Esophagus squamous epithelium (tissue), 5 donors: ENCODE data around the gene VEZF1. TPM values are rescaled to one million over a fixed set of nuclear protein-coding genes. Genes with fewer than 3 reads are reported as not detected.

Source experiments
- DNase-seq: peaks from one replicate; lab custom pipeline; 2025; lab: John Stamatoyannopoulos, UW
- H3K27ac ChIP-seq, 4 donors: fragments of 200-600 bp; sonication (generic); one replicate each; pipeline ENCODE4 v1.5.1; 2016 to 2019; ENCODE audit warnings: mild to moderate bottlenecking in 1 of 4
- H3K27me3 ChIP-seq, 4 donors: fragments of 200-600 bp; sonication (generic); 1 replicate in 3 of 4; 2 replicates in 1 of 4; pipeline versions ENCODE4 v1.5.1 to v1.6.0; 2017 to 2021; ENCODE audit warnings: antibody characterized with exemption in 1 of 4
- H3K36me3 ChIP-seq, 3 donors: fragments of 200-600 bp; sonication (generic); one replicate each; pipeline ENCODE4 v1.5.1; 2016 to 2019
- H3K4me1 ChIP-seq, 3 donors: fragments of 200-600 bp; sonication (generic); one replicate each; pipeline ENCODE4 v1.5.1; 2017 to 2019
- H3K4me3 ChIP-seq, 4 donors: fragments of 200-600 bp; sonication (generic); 1 replicate in 3 of 4; 2 replicates in 1 of 4; pipeline ENCODE4 v1.5.1; 2016 to 2019; ENCODE audit warnings: mild to moderate bottlenecking in 2 of 4, moderate library complexity in 1 of 4
- H3K9me3 ChIP-seq, 3 donors: fragments of 200-600 bp; sonication (generic); one replicate each; pipeline ENCODE4 v1.5.1; 2016 to 2019
- CTCF ChIP-seq, 6 experiments: fragments of 450-650 bp in 4 of 6; fragments of 200-600 bp in 2 of 6; sonication (generic) in 2 of 6; IDR thresholded peaks; one replicate each; pipeline ENCODE4 v1.5.1; 2016 to 2019; ENCODE audit warnings: antibody characterized with exemption in 6 of 6, mild to moderate bottlenecking in 4 of 6, moderate library complexity in 4 of 6
- POLR2A ChIP-seq, 4 donors: fragments of 450-650 bp; IDR thresholded peaks; one replicate each; pipeline ENCODE4 v1.6.1; 2017; ENCODE audit warnings: antibody characterized with exemption in 4 of 4, mild to moderate bottlenecking in 4 of 4, moderate library complexity in 3 of 4
- WGBS, 2 donors: methylation state at CpG; one replicate each; pipeline ENCODE4 v1.1.5; 2018; 5-methylcytosine and 5-hydroxymethylcytosine counted together
- intact Hi-C: fragments of 100-400 bp; cut with DNase I; formaldehyde crosslinking; loops from one replicate; pipeline ENCODE4 v1.15.0; 2022
- small RNA-seq, 4 donors: library from RNA; depleted of rRNA; stranded (forward); fragments of <200 nt; gene quantifications; one replicate each; pipeline ENCODE3, GENCODE V24; 2016
- total RNA-seq, 4 donors: library from RNA; depleted of rRNA; stranded (reverse); fragments of >200 nt; gene quantifications; one replicate each; pipeline ENCODE4 v1.1.0, GENCODE V29; 2016
- donor health status: DM: yes; HTN: yes; CAD: no.

Gene VEZF1
- total RNA-seq, 4 donors from 2014 or later, result 20.3 to 61.4 (median 27.4) TPM

GRCh38 chr17:57925361-57925990 lies 62.6 kb downstream of the VEZF1 start:
- TF ChIP-seq POLR2A (IDR thresholded peaks at IDR 0.05) (no peak), CTCF (IDR thresholded peaks at IDR 0.05) (no peak)
- H3K27ac ChIP-seq, result peak overlapping the region in 3 of 4 donors; percentile 69 to 98 (median 93)
- 30 to 84% methylated on average over 2 to 5 of the region's 9 CpGs for WGBS, 2 donors
- H3K9me3 ChIP-seq, result no peaks in the 10 kb centered on the region
- H3K27me3 ChIP-seq, result no peaks in the 10 kb centered on the region
- no peaks in the 10 kb centered on the region for H3K36me3 ChIP-seq
- DNase-seq, result no peak
- intact Hi-C loops, result no loop called here
- no peak overlapping the region for H3K4me3 ChIP-seq
- peaks cover 30 to 94% (median 70%) of the 10 kb centered on the region in 3 donors for H3K4me1 ChIP-seq

- intact Hi-C loops, result no loop called here
- Histone ChIP-seq H3K27me3 (no peaks in the 10 kb centered on the region), H3K9me3 (no peaks in the 10 kb centered on the region), H3K36me3 (no peaks in the 10 kb centered on the region), H3K4me3 (no peak overlapping the region), H3K4me1 (peaks cover 26 to 94% (median 66%) of the 10 kb centered on the region in 3 donors), H3K27ac (peak overlapping the region; percentile 3 to 98 (median 83))
- no peak for DNase-seq
- WGBS, 2 donors, result 47 to 59% methylated on average over 3 to 4 of the region's 4 CpGs
- TF ChIP-seq POLR2A (IDR thresholded peaks at IDR 0.05) (no peak), CTCF (IDR thresholded peaks at IDR 0.05) (no peak)
Measured at GRCh38 chr17:57924677-57925076, 63.4 kb downstream of the VEZF1 start.

Small RNAs within 50 kb of the gene (small RNA-seq; reads per million reads assigned to genes)
- gene AC015813.4, result 0 reads per million in 4 donors

Other genes with a start within 250 kb of the VEZF1 start
- not detected for gene CCDC182, start 243.0 kb downstream of the VEZF1 start, total RNA-seq
- gene MRPS23, start 138.2 kb downstream of the VEZF1 start, total RNA-seq, result 10 to 100 TPM in 3 of 4 donors, 1 to 10 TPM in 1; 9.9 to 25.2 (median 20.8) TPM
- gene CUEDC1, start 32.8 kb downstream of the VEZF1 start, total RNA-seq, result 10 to 100 TPM in 3 of 4 donors, 1 to 10 TPM in 1; 7.4 to 27.3 (median 18.4) TPM
- gene SRSF1, start 19.0 kb upstream of the VEZF1 start, total RNA-seq, result 100 to 1,000 TPM; 134 to 223 (median 200) TPM
- gene DYNLL2, start 95.2 kb upstream of the VEZF1 start, total RNA-seq, result 10 to 100 TPM; 13.0 to 18.5 (median 14.4) TPM
- gene OR4D1, start 160.1 kb upstream of the VEZF1 start, total RNA-seq, result not detected
- gene OR4D2, start 178.7 kb upstream of the VEZF1 start, total RNA-seq, result not detected
- gene EPX, start 204.5 kb upstream of the VEZF1 start, total RNA-seq, result not detected
- gene MKS1, start 231.0 kb upstream of the VEZF1 start, total RNA-seq, result 10 to 100 TPM in 2 of 4 donors, 1 to 10 TPM in 2; 5.3 to 10.8 (median 9.3) TPM